Hepatocyte (in vitro differentiated cells): ENCODE data around the gene MTA2. TPM values are rescaled to one million over a fixed set of nuclear protein-coding genes. Genes with fewer than 3 reads are reported as not detected.
"Not testable (repeated sequence)": the region's sequence is repeated elsewhere in the genome, so short reads cannot be mapped to it uniquely, and the experiment has no call there.

Experiments used
- DNase-seq: peaks from one replicate; pipeline ENCODE4 v3.0.0-alpha.2; 2016; ENCODE audit warnings: low spot score
- H2AFZ ChIP-seq: fragments of 200-600 bp; sonication (generic); 2 replicates; pipeline ENCODE4 v1.6.0; 2016; ENCODE audit warnings: antibody characterized with exemption, mild to moderate bottlenecking
- H3K27ac ChIP-seq: fragments of 200-600 bp; sonication (generic); 2 replicates; pipeline ENCODE4 v1.5.1; 2016; ENCODE audit warnings: mild to moderate bottlenecking
- H3K27me3 ChIP-seq: fragments of 200-600 bp; sonication (generic); 2 replicates; pipeline ENCODE4 v1.6.1; 2016
- H3K36me3 ChIP-seq: fragments of 200-600 bp; sonication (generic); replicated peaks from 2 replicates; pipeline ENCODE4 v1.5.1; 2016; ENCODE audit warnings: low read depth; ENCODE audit not compliant: insufficient read depth
- H3K4me1 ChIP-seq: fragments of 200-600 bp; sonication (generic); 2 replicates; pipeline ENCODE4 v1.5.1; 2016; ENCODE audit warnings: mild to moderate bottlenecking, moderate library complexity; ENCODE audit not compliant: insufficient read depth
- H3K4me2 ChIP-seq: fragments of 200-600 bp; sonication (generic); 2 replicates; pipeline ENCODE4 v1.6.0; 2016
- H3K4me3 ChIP-seq: fragments of 200-600 bp; sonication (generic); 2 replicates; pipeline ENCODE4 v1.5.1; 2016; ENCODE audit warnings: mild to moderate bottlenecking
- H3K79me2 ChIP-seq: fragments of 200-600 bp; sonication (generic); 2 replicates; pipeline ENCODE4 v1.6.0; 2017; ENCODE audit warnings: mild to moderate bottlenecking
- H3K9me2 ChIP-seq: fragments of 200-600 bp; sonication (generic); replicated peaks from 2 replicates; pipeline ENCODE4 v1.6.0; 2017; ENCODE audit warnings: mild to moderate bottlenecking; ENCODE audit not compliant: insufficient read depth
- H3K9me3 ChIP-seq: fragments of 200-600 bp; sonication (generic); 2 replicates; pipeline ENCODE4 v1.5.1; 2016; ENCODE audit warnings: low read depth, mild to moderate bottlenecking
- H4K20me1 ChIP-seq: fragments of 200-600 bp; sonication (generic); 2 replicates; pipeline ENCODE4 v1.6.0; 2016; ENCODE audit warnings: mild to moderate bottlenecking; ENCODE audit not compliant: insufficient read depth, poor library complexity, severe bottlenecking
- CTCF ChIP-seq: fragments of 200-600 bp; sonication (generic); IDR thresholded peaks from 2 replicates; pipeline ENCODE4 v1.5.1; 2016; ENCODE audit warnings: antibody characterized with exemption, mild to moderate bottlenecking; ENCODE audit not compliant: poor library complexity
- EZH2 ChIP-seq: fragments of 200-600 bp; sonication (generic); IDR thresholded peaks from 2 replicates; pipeline ENCODE4 v1.6.1; 2016; ENCODE audit warnings: antibody characterized with exemption, mild to moderate bottlenecking, borderline replicate concordance
- EZH2phosphoT487 ChIP-seq: fragments of 200-600 bp; sonication (generic); IDR thresholded peaks from one replicate; pipeline ENCODE4 v1.6.1; 2018; ENCODE audit warnings: antibody characterized with exemption, mild to moderate bottlenecking, low read depth, moderate library complexity; ENCODE audit not compliant: unreplicated experiment, severe bottlenecking
- WGBS: methylation state at CpG from one replicate; pipeline ENCODE4 v1.1.6; 2016; ENCODE audit warnings: low lambda C conversion rate; ENCODE audit errors: missing lambda C conversion rate; 5-methylcytosine and 5-hydroxymethylcytosine counted together
- polyA plus RNA-seq: library from polyadenylated mRNA; unstranded; fragments of >200 nt; fragmentation: Nextera tagmentation; extraction: Ambion mirVana; gene quantifications from 2 replicates; pipeline ENCODE4 v1.2.1, GENCODE V29; 2016
- total RNA-seq: library from RNA; depleted of rRNA; stranded (reverse); fragments of >200 nt; gene quantifications from 2 replicates; pipeline ENCODE4 v1.2.3, GENCODE V29; 2014

The MTA2 gene
- total and polyA plus RNA-seq, 2 experiments from 2014 or later = 25.6 to 53.1 TPM

- Histone ChIP-seq H3K79me2 (peaks cover 29% of the 10 kb centered on the region), H3K36me3 (no peaks in the 10 kb centered on the region), H3K4me2 (peak within 1 kb of the TSS; percentile 83), H3K27me3 (no peaks in the 10 kb centered on the region), H4K20me1 (no peaks in the 10 kb centered on the region), H3K4me1 (peaks cover 11% of the 10 kb centered on the region), H3K9me3 (no peaks in the 10 kb centered on the region), H3K9me2 (no peaks in the 10 kb centered on the region), H3K4me3 (peak within 1 kb of the TSS; percentile 50), H2AFZ (peak within 1 kb of the TSS; percentile 46), H3K27ac (peak within 1 kb of the TSS; percentile 92)
- DNase-seq = peak; percentile 99
- WGBS = 5% methylated on average over 55 of the region's 77 CpGs
- TF ChIP-seq EZH2phosphoT487 (no peak), EZH2 (no peak), CTCF (no peak)
These were observed 20.2 kb upstream of the MTA2 start, which contains the start of gene B3GAT3 for GRCh38 chr11:62621567-62622470. Gene B3GAT3, minus strand, starts transcription at chr11:62621986. Its CDS starts 39 bp downstream, at chr11:62621947.

- H3K4me2 ChIP-seq = peak overlapping the region; percentile 83
- 42% methylated on average over 8 of the region's 8 CpGs for WGBS
- no peaks in the 10 kb centered on the region for H3K27me3 ChIP-seq
- H3K9me3 ChIP-seq = no peaks in the 10 kb centered on the region
- peak overlapping the region; percentile 46 for H2AFZ ChIP-seq
- TF ChIP-seq CTCF = no peak
- no peak for TF ChIP-seq EZH2
- no peak for TF ChIP-seq EZH2phosphoT487
- peak overlapping the region; percentile 92 for H3K27ac ChIP-seq
- peaks cover 11% of the 10 kb centered on the region for H3K4me1 ChIP-seq
- H3K36me3 ChIP-seq = no peaks in the 10 kb centered on the region
- no peaks in the 10 kb centered on the region for H3K9me2 ChIP-seq
- H3K79me2 ChIP-seq = peaks cover 29% of the 10 kb centered on the region
- no peaks in the 10 kb centered on the region for H4K20me1 ChIP-seq
- H3K4me3 ChIP-seq = peak overlapping the region; percentile 50
- no peak for DNase-seq
These were observed 19.4 kb upstream of the MTA2 start for GRCh38 chr11:62621027-62621566.

- H3K27ac ChIP-seq, H2AFZ ChIP-seq, H3K9me2 ChIP-seq, H3K27me3 ChIP-seq, H3K9me3 ChIP-seq, DNase-seq, H4K20me1 ChIP-seq, H3K36me3 ChIP-seq, H3K4me3 ChIP-seq, H3K4me2 ChIP-seq: not testable (repeated sequence)
- 99% methylated on average over 12 of the region's 14 CpGs for WGBS
- H3K4me1 ChIP-seq = peaks cover 14% of the 10 kb centered on the region
- peaks cover 29% of the 10 kb centered on the region for H3K79me2 ChIP-seq
These were observed 15.3 kb upstream of the MTA2 start for GRCh38 chr11:62616957-62617356.

- no peaks in the 10 kb centered on the region for H3K27me3 ChIP-seq
- H4K20me1 ChIP-seq = no peaks in the 10 kb centered on the region
- TF ChIP-seq EZH2 (no peak), EZH2phosphoT487 (no peak), CTCF (no peak)
- H3K4me1 ChIP-seq = peaks cover 19% of the 10 kb centered on the region
- no peak overlapping the region for H2AFZ ChIP-seq
- no peak for DNase-seq
- peaks cover 28% of the 10 kb centered on the region for H3K79me2 ChIP-seq
- H3K36me3 ChIP-seq = no peaks in the 10 kb centered on the region
- H3K4me3 ChIP-seq = no peak overlapping the region
- H3K27ac ChIP-seq = no peak overlapping the region
- H3K4me2 ChIP-seq = no peak overlapping the region
- H3K9me2 ChIP-seq = no peaks in the 10 kb centered on the region
- 97% methylated on average over 7 of the region's 7 CpGs for WGBS
- no peaks in the 10 kb centered on the region for H3K9me3 ChIP-seq
These were observed 13.9 kb upstream of the MTA2 start for GRCh38 chr11:62615521-62615920.
